DMS153 treated with DMSO at 0.1 percent for 48 hours (cell line): ENCODE data around the gene GRIP2.

ENCODE experiments used
- DNase-seq: peaks from one replicate; lab custom pipeline; 2025; ENCODE audit not compliant: unreplicated experiment; lab: John Stamatoyannopoulos, UW

GRIP2 gene

DNA sequence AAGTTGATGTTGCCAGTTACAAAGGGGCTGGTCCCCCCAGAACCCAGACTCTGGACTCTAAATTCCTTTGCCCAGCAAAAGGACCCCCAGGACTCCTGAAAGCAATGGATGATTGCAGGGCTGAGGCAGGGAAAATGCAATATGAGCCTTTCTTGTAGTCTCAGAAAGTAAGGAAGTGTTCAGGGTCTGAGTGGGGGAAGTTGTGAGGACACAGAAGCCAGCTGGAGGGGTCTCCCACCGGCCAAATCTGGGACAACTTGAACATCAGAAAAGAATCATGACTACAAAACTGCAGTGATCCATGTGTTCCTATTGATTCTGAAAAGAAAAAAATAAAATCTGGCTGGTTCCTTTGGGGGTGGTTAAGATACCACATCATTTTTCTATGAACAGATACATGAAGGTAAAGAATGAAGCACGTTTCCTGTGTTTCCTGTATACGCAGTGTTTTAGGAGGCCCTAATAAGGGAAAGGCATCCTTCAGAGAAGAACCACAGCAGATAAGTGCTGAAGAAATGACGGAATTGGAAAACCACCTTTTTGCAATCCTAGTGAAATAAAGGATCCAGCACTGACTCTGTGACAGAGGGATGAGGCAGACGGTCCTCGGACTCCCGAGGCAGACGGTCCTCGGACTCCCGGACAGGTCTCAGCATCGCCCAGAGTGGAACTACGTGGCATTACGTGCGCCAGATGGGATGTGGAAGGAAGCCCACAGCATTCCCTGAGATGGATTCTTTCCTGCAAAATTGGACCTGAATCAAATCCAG is 22.2 kb upstream of the GRIP2 start:
- DNase-seq = no peak

DNA sequence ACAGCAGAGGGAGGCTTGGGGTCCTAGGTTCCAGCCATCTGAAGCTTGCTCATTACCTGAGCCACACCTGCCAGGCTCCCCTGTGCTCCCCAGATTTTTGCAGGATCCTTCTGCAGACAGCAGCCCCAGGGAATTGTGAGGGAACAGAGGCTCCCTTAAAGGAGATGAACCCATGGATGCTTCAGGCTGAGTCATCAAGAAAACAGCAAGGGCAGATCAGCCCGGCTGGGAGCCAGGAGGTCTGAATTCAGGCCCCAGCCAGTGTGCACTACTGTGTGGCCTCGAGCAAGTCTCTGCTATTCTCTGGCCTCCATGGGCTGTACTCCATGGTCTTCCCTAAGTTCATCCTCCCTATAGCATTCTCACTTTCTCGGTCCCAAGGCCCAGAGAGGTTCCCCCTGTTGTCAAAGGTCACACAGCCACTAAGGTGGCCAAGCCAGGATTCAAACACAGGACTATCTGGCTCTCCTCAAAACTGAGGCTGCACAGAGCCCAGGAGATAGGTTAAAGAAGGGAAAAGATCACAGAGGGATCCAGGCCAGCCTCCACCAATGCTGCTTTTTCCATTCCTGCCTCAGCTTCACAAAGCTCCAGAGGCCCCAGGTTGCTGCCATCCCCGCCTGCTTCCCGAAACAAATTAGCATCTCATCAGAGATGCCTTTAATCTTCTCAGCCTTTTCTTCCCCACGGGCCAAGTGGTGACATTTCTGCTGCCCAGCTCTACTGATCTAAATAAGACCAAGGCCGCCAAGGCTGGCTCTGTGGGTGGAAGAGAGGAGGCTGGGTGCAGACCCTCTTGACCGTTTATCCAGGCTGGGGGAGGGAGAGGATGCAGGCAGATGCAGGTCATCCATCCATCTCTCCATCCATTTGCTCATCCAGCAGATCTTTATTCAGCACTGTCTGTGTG is 21.2 kb upstream of the GRIP2 start:
- no peak for DNase-seq

DNA sequence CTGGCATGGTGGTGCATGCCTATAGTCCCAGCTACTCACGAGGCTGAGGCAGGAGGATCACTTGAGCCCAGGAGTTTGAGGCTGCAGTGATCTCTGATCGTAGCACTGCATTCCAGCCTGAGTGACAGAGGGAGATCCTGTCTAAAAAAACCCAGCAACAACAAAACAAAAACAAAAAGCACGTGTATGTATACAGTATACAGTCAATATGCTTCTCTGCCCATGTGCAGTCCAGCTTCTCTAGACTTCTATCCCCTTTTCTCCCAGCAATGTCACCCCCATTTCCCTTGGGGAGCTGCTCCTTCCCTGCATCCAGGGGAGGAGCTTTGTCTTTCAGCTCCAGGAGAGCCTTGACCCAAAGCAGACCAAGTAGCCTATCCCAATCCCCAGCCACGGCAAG is 20.0 kb upstream of the GRIP2 start:
- DNase-seq = no peak

DNA sequence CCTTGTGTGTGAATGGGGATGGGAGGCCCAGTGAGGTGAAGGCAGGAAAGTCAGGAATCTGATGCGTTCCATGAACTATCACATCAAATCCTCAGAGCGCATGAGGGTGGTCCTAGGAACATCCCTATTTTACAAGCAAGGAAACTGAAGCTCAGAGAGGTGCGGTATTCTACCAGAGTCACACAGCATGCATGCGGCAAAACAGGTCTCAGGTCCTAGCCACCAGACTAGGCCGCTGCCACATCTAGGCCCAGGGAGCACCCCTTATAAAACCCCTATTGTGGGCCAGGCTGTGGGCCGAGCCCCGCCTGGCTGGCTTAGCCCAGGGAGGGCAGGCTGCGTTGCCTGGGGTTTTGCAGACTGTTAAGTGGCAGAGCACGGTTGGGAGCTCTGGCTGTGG is 17.9 kb upstream of the GRIP2 start:
- DNase-seq = no peak

DNA sequence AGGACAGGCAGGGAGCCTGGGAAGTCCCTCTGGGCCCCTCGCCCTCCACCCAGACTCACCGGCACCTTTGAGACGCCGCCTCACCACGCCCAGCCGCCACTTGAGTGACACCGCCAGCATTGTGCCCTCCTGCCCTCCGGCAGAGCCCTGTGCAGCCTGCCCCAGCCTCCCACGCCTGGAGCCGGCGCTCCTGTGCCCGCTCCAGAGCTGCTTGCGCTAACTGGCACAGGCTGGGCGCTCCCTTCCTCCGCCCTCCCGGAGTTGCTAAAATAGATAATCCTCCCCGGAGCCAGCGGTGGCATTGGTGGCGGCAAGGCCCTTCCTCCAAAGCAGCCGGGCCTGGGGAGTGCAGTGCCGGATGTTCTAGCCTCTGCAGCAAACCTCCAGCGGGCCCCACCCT is 15.7 kb upstream of the GRIP2 start:
- DNase-seq = no peak

DNA sequence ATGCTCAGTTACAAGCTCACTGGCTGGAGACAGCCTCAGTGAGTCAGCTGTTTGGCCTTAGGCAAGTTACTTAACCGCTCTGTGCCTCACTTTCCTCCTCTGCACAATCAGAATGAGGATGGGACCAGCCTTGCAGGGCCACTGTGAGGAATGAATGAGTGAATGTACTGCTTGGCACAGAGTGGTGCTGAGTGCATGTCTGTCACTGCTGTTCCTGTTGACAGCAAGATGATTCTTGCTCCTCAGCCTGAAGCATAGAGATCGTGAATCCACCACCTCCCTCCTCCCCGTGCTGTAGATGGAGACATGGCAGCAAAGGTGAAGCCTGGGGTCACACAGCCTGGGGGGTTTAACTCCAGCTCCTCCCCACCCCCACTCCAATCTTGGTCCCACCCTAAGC is 14.6 kb upstream of the GRIP2 start:
- no peak for DNase-seq

DNA sequence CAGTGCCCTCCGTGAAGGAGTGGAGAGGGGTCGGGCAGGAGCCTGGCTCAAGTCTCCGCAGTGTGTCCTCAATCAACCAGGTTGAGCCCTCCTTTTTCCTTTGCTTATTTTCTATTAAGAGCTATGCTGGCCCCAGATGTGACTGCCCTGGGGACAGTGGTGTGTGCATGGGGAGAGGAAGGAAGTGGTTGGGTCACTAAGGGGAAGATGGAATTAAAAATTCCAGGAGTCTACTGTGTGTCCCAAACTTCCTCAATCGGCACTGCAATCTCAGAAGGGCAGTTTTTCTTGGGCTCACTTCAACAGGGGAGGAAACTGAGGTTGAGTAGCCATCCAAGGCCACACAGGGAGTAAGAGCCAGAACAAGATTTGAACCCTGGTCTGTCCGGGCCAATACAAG is 13.7 kb upstream of the GRIP2 start:
- DNase-seq = no peak

DNA sequence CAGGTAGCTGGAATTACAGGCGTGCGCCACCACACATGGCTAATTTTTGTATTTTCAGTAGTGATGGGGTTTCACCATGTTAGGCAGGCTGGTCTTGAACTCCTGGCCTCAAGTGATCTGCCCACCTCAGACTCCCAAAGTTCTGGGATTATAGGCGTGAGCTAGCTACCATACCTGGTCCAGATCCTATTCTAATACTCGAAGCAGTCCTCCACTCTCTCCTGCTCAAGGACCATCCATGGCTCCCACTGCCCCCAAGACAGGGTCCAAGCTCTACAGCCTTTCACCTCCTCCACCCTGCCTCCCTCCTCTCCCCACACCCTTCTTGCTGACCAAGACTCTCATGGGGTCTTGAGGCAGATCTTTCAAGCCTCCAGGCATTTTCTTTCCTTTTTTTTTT is 12.6 kb upstream of the GRIP2 start:
- no peak for DNase-seq

DNA sequence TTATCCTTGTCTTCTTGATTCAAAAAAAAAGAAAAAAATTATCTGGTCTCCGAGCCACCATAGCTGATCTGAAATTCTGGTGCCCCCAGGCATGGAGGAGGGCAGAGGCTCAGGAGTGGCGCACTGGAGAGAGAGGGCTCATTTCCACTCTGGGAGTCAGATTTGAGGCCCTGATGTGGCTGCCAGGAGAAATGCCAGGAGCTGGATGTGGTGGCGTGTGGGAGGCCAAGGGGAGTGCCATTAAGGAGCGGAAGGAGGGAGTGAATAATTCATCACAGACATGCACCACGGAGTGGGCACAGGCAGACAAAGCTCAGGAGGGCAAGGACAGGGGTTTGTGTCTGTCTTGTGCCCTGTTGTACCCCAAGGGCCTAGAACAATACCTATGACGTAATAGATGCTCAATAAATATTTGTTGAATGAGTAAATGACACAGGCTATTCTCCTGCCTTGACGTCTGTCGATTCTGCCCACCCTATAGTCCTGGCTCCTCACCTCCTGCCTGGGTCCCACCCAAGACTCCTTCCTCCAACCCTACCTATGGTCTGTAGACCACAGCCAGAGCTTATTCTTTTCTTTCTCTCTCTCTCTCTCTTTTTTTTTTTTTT is 12.0 kb upstream of the GRIP2 start:
- no peak for DNase-seq

DNA sequence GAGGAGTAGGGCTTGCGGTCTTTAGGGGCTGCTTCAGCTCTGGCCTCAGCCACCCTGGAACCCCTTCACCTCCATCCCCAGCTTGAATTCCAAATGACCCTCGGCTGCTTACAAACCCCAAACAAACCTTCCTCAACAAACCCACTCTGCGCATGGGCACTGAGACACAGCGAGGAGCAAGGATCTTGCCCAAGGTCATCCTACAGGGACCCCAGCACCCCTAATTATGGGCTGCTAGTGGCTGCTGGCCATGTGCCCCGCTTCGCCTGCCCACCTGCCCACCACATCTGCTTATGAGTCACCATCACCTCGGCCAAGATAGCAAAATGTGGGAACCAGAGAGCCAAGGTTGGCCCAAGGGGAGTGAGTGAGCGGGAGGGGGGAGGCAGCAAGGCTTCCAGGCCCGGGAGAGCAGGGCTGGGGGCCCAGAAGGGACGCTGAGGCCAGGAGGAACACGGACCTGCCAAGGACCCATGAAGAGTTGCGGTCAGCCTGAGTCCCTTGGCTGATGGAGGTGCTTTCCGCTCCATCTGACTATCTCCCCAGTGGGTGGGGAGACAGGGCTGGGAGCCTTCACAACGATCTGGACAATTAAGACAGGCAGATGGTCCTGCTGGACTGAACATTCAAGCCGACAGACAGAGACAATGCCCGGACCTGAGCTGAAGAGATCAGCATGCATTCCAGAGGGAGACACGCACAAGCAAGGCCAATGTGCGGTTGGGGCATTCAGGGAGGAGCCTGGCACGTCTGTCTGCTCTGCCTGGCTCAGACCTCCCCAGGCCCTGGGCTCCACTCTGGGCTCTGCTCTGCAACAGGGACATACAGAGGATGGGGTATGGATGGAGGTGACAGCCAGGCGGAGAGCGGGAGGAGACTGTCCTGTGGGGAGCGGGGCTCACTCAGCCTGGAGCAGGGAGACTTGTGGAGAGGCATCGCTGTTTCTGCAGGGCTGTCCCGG is 10.8 kb upstream of the GRIP2 start:
- DNase-seq = no peak

DNA sequence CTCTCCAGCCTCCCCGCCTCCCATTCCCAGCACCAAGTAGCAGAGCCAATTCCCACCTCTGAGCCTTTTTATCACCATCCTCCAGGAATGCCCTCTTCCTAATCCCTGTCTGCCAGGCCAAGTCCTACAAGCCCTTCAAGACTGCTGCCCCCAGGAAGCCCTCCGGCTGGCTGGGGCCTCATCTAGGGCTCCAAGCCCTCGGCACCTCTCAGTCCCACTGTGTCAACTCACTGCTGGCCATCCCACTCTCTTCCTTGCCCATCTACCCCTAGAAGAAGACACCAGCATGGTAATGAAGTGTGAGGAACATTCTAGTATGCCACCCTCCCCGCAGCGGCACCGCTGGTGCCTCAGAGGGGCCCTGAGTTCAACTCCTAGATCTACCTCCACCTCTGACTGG is 10.0 kb upstream of the GRIP2 start:
- DNase-seq = no peak

DNA sequence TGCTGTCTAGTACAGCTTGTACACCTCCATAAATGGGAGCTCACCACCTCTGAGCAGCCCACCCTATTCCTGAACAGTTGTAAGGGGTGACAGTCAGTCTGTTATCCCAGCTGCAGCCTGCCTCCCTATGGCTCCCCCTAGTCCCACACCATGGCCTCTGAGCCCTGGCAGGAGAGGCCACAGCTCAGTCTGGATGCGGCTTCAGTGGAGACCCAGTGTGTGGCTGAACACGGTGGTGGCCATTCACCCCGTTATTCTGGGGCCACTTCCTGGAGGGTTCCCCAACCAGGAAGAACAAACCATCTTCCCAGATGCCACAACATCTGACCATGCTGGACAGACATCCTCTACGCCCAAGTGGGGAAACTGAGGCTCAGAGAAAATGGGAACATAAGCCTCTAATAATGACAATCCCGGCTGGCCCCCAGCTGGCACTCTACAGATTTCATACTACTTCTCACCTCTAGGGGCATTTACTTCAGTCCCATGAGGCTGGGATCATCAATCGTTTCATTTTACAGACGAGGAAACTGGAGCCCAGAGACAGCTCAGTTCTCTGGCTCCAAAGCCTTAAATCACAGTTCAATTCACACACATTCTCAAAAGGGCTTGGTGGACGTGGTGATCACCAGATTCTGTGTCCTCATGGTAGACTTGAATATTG is 9.2 kb upstream of the GRIP2 start:
- DNase-seq = no peak

DNA sequence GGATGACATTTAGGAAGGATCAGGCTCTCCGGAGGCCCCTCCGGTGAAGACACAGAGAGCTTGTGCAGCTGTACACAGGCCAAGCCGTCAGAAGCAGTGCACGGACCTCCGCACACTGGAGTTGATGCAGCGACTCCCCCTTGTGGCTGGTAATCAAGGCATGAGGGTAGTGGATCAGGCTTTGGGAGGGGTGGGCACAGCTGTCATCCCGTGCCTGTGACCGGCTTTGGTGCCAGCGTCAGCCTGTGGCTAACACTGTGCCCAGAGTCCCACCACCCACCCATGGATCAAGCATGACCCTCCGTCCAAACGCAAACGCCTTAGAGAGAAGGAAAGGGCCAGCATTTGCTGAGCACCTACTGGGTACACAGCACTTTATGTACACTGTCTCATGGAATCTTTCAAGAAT is 8.2 kb upstream of the GRIP2 start:
- no peak for DNase-seq

DNA sequence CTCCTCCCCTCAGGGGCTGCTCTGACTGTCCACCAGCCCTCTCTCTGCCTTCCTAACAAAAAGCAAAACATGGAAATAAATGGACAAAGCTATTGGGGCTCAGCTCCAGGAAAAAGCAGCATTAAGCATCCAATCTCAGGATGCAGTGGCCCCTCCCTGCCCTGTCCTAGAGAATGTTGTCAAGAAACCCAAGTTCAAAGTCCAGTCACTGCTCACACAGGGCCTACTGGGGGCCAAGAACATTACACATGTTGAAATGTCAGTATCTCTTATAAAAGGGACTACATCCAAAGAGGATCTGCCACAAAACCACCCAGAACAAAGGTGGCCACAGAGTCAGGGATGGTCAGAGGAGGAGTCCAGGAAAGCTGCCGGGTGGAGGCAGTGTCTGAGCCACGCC is 7.6 kb upstream of the GRIP2 start:
- no peak for DNase-seq

DNA sequence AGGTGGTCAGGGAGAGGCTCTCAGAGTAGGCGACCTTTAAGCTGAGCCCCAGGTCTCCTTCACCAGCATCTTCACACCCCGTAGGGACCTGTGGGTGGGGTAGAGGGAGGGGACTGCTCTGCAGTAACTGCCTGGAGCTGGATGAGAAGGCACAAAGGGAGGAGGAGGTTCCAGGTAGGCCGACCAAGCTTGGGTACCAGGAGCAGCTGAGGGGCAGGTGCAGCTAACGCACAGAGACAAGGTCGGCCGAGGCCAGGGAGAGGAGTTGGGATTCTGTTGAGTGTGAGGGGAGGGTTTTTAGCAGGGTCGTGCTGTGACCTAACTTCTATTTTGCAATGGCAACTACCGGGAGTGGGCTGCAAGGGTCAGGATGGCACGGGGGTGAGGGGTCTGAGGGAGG is 5.9 kb upstream of the GRIP2 start:
- DNase-seq = no peak

DNA sequence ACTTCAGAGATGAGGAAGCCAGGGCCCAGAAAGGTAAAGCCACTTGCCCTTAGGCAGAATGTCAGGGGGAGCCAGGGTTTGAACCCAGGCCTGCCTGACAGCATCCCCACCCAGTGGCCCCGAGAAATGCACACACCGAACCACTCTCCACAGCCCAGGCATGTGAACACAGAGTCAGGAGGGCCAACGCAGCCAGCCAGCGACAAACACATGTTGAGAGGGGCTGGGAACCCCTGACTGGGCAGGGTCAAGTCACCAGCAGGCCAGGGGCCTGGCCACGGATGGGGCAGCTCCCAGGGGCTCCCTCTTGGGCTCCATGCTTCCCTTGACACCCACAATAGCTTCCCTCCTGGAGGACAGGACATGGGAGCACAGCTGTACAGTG is 5.1 kb upstream of the GRIP2 start:
- no peak for DNase-seq

DNA sequence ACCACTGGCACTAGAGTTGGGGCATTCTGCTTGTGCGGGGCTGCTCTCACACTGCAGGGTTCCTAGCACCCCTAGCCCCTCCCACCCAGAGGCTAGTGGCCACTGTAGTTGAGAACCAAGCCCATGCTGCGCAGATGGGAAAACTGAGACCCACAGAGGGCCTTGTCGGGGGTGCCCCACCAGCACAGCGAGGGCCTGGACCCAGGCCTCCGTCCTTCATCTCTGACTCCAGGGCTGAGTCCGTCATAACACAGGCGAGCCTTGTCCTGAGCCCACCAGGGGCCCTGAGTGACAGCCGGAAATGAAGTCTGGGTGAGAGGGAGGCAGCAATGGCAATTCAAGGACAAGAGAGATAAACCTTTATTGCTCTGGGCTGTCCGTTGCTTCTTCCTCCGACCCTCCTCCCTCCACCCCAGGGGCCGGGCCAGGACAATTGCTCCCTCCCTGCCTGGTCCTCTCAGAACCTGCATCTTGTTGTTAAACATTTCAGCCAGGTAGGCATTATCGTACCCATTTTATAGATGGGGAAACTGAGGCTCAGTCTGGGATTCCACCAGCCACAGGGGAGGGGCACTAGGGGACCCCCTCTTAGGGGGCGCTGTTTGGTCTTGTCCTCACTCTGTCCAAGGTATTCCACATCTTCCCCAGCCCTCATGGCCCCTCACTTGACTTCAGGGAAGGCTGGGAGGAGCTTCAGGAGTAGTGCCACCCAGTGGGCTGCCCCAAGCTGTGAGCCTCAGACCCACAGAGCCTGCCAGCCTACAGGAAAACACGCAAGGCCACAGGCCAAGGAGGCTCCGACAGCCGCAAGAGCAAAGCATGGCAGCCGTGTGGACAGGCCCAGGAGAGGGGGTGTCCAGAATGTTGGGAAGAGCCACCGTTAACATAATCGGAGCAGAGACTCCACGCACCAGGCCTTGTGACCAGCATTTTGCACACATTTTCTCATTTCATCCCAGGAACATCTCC is 4.4 kb upstream of the GRIP2 start:
- DNase-seq = no peak

DNA sequence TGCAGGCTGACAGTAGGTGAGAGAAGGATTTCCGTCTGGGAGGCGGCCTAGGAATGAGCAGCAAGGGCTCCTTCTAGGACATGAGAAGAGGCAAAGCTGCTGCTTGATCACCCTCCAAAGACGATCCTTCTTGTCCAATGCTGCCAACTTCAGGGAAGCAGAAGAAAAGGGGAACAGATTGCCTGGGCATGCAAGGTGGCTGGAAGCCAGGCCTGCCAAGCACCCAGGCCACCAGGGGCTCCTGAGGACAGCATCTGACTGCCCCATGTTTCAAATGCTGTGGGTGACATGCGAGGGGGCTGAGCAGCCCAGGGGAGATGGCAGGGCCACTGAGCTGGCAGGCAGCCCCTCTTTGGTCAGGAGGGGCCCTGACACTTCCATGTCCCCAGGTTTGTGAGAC is 3.3 kb upstream of the GRIP2 start:
- no peak for DNase-seq

DNA sequence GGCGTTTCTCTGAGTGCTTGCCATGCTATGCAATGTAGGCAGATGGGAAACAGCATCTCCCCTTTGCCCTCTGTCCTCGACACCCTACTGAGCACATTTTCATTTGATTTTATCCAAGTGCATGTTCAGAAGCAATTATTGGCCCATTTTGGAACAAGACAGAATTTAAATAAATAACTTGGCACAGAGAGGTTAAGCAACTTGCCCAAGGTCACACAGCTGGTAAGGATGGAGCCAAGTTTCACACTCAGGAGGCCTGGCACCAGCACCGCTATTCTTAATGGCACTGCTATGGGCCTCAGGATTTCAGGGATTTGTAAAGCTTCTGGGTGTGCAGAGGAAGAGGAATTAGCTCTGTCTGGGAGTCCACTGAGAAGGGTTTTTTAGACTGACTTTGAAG is 2.5 kb upstream of the GRIP2 start:
- DNase-seq = no peak
